GM19438 (cell line): ENCODE data around the gene TPH2.

Source experiments
- ATAC-seq: cut with Tn5 transposase; IDR thresholded peaks from one replicate; pipeline ENCODE4 v1.9.1; 2021; ENCODE audit warnings: low read depth; ENCODE audit not compliant: unreplicated experiment

Gene TPH2

GRCh38 chr12:72030277-72030676 is 91.6 kb downstream of the TPH2 start:
- ATAC-seq: no peak

- ATAC-seq: no peak
Measured at GRCh38 chr12:72031066-72031465, 92.4 kb downstream of the TPH2 start.

- ATAC-seq: no peak
Measured at GRCh38 chr12:72033991-72034390, 95.3 kb downstream of the TPH2 start.

DNA sequence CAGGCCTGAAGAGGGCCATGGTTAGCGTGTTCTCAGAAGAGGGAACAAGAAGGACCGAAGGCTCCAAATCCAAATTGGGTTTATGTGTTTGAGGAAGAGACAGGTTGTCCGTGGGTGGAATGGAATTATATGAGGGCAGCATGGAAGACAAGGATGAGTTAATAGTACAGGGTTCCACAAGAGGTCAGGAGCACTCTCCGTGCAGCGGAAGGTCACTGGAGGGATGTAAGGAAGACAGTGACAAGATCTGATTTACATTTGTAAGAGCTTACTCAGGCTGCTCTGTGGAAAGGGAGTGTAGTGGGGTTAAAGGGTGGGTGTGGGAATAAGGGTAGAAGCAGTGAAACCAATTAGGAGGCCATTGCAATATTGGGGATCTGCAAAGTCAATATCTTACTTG is 97.0 kb downstream of the TPH2 start:
- ATAC-seq: no peak

DNA sequence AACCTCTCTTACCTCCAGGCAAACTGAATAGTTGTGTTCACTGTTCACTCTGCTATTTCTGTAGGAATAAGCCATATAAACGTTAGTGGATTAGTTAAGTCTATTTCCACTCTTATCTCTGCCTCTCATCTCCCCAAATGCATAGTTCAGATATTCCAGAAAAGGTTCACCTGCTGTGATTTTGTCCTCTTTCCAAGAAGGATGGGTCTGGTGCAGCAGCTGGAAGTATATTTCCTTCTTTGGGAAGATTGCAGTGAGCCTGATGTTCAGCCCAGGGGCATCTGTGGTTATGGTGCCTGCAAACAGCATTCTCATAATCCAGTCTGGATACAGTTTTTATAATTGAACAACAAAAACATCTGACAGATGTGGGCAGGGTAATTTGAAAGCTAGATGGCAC is 97.7 kb downstream of the TPH2 start:
- no peak for ATAC-seq

- ATAC-seq: no peak
Measured at GRCh38 chr12:72037006-72037795, 98.6 kb downstream of the TPH2 start.

DNA sequence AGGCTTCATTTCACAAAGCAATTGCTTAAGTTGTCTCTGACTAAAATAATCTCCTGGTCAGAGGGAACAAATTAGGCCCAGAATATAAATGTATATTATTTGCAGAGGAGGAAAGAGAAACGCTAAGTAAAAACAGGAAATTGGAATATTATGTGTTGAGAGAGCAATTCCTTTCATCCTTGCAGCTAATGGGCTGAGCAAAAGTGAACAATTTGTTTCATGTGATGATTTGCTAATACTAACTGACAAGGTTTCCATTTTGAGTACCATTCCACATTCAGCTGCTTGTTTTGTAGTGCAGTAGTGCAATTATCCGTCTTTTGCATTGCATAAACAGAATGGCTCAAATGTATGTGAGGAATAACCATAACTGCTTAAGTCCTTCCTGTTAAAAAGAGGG is 103.2 kb downstream of the TPH2 start:
- no peak for ATAC-seq

DNA sequence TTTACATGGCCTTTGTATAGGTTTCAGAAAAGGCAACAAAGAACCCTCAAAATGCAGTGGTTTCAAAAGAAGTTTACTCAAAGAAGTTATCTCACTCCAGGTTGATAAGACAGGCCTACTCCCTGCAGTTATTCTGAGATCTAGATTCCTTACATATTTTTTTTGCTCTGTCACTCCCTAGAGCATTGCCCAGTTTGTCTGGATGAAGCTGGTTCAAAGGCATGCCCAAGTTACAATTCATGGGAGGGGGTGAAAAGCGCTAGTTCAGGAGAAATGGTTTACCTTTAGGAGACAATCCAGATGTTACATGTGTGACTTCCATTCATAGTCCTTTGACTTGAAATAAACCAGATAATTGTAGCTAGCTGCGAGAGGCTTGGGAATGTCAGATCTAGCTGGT is 115.0 kb downstream of the TPH2 start:
- ATAC-seq: no peak

GRCh38 chr12:72054511-72054910 is 115.9 kb downstream of the TPH2 start:
- no peak for ATAC-seq

DNA sequence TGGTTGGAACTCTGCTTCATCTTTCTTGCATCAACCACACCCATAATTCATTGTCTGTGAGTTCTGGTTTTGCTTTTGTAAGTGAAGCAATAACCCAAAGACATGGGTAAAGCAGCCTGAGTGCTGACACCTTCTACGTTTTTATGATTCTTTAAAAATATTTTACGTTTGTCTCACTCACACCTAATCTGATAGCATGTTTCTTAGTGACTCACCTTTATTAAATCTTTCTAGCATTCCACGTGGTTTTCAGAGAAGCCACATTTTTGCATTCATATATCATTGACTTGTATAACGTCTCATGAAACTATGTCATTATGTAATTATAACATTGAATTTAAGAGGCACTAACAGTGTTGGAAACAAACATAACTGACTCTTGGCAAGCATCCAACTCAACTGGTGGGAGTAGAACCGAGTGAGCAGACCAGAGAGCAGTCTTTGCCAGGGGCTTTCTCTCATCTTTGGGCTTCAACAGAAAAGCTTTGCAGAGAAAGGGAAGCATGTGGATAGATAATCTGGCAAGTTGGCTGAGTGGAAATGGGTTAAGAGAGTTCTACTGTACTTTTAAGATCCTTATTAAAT is 118.8 kb downstream of the TPH2 start:
- no peak for ATAC-seq

DNA sequence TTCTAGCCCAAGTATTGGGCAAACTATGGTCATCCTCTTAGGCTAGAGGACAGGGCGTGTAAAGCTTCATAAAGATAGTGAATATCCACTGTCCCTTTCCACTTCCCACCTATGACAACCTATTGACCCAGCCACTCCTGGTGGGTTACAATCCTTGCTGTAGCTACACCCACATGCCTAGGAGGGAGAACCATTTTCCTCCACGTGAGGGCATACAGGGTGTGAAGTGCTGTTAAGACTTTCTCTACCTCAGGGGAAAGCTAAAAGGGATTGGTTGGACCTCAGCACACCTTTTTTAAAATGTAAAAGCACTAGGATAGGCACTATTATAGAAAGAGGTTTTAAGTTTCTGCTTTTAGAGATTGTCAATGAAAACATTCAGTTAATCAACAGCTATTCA is 124.4 kb downstream of the TPH2 start:
- ATAC-seq: no peak

GRCh38 chr12:72071030-72071429 is 132.4 kb downstream of the TPH2 start:
- ATAC-seq: no peak

GRCh38 chr12:72072592-72073212 is 134.1 kb downstream of the TPH2 start:
- ATAC-seq: no peak

GRCh38 chr12:72074065-72074464 is 135.4 kb downstream of the TPH2 start:
- ATAC-seq: no peak

DNA sequence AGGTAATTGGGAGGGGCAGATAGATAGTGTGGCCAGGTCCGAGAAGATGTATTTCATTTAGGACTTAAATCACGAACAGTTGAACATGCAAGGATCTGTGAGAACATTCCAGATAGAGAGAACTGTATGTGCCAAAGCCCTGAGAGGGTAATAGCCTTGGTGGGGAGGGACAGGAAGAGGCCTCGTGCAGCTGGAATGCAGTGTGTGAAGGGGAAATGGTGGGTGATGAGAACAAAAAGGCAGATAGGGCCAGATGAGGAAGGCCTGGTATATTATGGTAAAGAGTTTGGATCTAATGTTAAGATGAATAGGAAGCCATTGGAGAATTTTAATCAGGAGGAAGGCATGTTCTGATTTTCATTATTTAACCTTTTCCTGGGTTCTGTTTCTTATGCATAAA is 136.3 kb downstream of the TPH2 start:
- no peak for ATAC-seq

DNA sequence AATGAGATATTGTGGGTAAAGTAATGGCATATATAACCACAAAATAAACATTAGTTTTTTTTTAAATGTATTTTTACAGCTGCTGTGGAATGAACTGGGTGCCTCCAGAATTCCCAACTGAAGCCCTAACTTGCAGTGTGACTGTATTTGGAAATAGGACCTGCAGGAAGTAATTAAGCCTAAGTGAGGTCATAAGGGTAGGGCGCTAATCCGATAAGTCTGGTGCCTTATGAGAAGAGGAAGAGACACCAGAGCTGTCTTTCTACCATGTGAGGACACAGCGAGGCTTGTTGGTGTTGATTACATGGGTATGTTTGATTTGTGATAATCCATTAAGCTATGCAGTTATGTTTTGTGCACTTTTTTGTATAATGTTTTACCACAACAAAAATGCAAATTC is 136.8 kb downstream of the TPH2 start:
- no peak for ATAC-seq

DNA sequence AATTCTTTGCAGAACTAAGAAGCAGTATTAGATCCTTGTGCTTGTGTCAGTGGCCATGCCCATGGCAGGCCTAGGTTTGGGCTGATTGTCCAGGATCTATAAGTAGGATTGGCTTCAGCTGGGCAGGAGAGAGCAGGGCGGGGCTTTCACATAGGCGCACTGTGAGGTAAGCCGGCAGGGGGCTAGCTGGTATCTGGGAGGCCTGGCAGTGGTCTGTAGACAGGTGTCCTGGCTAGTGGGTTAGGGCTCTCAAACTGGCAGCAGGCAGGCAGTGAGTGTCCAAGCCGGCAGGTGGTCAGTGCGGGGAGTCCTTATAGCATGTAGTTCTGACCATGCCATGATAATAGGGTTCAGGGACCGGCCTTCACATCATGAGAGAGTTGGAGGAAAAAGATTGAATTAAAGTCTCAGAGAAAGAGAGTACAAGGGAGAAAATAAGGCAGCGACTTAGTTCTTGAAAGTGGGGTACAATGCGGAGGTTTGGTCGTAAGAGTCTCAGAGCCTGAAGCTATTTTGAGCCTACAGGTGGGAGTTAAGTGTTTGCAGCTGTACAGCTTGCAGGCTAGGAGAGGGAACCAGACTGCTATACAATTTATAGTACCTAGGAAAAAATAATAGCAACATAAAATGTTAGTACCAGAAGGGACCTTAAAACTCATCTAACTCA is 137.4 kb downstream of the TPH2 start:
- ATAC-seq: no peak

GRCh38 chr12:72076558-72076915 is 137.9 kb downstream of the TPH2 start:
- ATAC-seq: no peak

GRCh38 chr12:72077111-72077820 is 138.6 kb downstream of the TPH2 start:
- no peak for ATAC-seq

DNA sequence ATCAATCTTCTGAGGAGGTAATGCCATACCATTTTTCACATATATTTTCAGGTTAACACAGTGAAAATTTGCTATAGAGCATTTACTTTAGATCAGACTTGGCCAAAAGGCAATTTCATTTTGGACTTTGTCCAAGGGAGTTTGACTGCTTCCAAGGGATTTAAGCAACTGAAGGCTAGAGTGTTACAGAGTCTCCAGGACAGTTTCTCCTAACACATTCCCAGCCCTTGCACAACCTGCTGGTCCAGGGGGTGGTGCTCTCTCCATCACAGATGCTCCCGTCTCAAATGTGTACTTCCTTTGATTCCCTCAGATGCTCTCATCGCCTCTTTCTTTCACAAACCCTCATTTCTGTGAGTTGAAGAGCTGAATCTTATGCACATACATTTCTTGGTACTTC is 143.1 kb downstream of the TPH2 start:
- ATAC-seq: no peak
